Mononuclear cell (primary cell): ENCODE results near the gene SLC23A1. TPM values are rescaled to one million over a fixed set of nuclear protein-coding genes. Genes with fewer than 3 reads are reported as not detected.
"Not testable (repeated sequence)": the region's sequence is repeated elsewhere in the genome, so short reads cannot be mapped to it uniquely, and the experiment has no call there.

Experiments
- H3K27me3 ChIP-seq: 2 replicates; pipeline ENCODE4 v1.6.0; 2011; ENCODE audit warnings: low read length, control low read depth; ENCODE audit not compliant: insufficient read depth
- H3K4me1 ChIP-seq: 2 replicates; pipeline ENCODE4 v1.5.1; 2011; ENCODE audit warnings: mild to moderate bottlenecking, low read length, control low read depth; ENCODE audit not compliant: insufficient read depth
- H3K4me3 ChIP-seq: 2 replicates; pipeline ENCODE4 v1.5.1; 2011; ENCODE audit warnings: mild to moderate bottlenecking, low read length, moderate library complexity
- H3K9me3 ChIP-seq: 2 replicates; pipeline ENCODE4 v1.5.1; 2011; ENCODE audit warnings: low read depth, mild to moderate bottlenecking, control low read depth, low read length
- total RNA-seq: library from RNA; depleted of rRNA; stranded (reverse); fragments of >200 nt; gene quantifications from one replicate; pipeline ENCODE4 v1.2.3, GENCODE V29; 2012

The SLC23A1 gene
- total RNA-seq, 1 donor, result not detected

- H3K27me3 ChIP-seq, result no peaks in the 10 kb centered on the region
- peaks cover 85% of the 10 kb centered on the region for H3K4me1 ChIP-seq
- H3K9me3 ChIP-seq, result no peaks in the 10 kb centered on the region
- H3K4me3 ChIP-seq, result peak overlapping the region; percentile 9
Observed at GRCh38 chr5:139387611-139388197, 4.6 kb upstream of the SLC23A1 start.

GRCh38 chr5:139386956-139387355 lies 3.9 kb upstream of the SLC23A1 start:
- H3K4me1 ChIP-seq, result peaks cover 81% of the 10 kb centered on the region
- H3K27me3 ChIP-seq, H3K4me3 ChIP-seq, H3K9me3 ChIP-seq: not testable (repeated sequence)

- H3K27me3 ChIP-seq, result no peaks in the 10 kb centered on the region
- peaks cover 72% of the 10 kb centered on the region for H3K4me1 ChIP-seq
- no peaks in the 10 kb centered on the region for H3K9me3 ChIP-seq
- H3K4me3 ChIP-seq, result no peak overlapping the region
Observed at GRCh38 chr5:139386050-139386438, 2.9 kb upstream of the SLC23A1 start.

- Histone ChIP-seq H3K9me3 (no peaks in the 10 kb centered on the region), H3K4me1 (peaks cover 65% of the 10 kb centered on the region), H3K27me3 (no peaks in the 10 kb centered on the region), H3K4me3 (peak overlapping the region; percentile 25)
Observed at GRCh38 chr5:139385061-139386049, 2.3 kb upstream of the SLC23A1 start.

- Histone ChIP-seq H3K4me3 (peak overlapping the region; percentile 25), H3K9me3 (no peaks in the 10 kb centered on the region), H3K27me3 (no peaks in the 10 kb centered on the region), H3K4me1 (peaks cover 59% of the 10 kb centered on the region)
Observed at GRCh38 chr5:139384591-139385051, 1.5 kb upstream of the SLC23A1 start.

GRCh38 chr5:139383993-139384590 lies 995 bp upstream of the SLC23A1 start:
- peaks cover 54% of the 10 kb centered on the region for H3K4me1 ChIP-seq
- no peak overlapping the region for H3K4me3 ChIP-seq
- no peaks in the 10 kb centered on the region for H3K9me3 ChIP-seq
- no peaks in the 10 kb centered on the region for H3K27me3 ChIP-seq

- H3K27me3 ChIP-seq, result no peaks in the 10 kb centered on the region
- H3K4me1 ChIP-seq, result peaks cover 41% of the 10 kb centered on the region
- no peak overlapping the region for H3K4me3 ChIP-seq
- H3K9me3 ChIP-seq, result no peaks in the 10 kb centered on the region
Observed at GRCh38 chr5:139382807-139383206, 290 bp downstream of the SLC23A1 start.

- H3K9me3 ChIP-seq, result no peaks in the 10 kb centered on the region
- peaks cover 37% of the 10 kb centered on the region for H3K4me1 ChIP-seq
- no peaks in the 10 kb centered on the region for H3K27me3 ChIP-seq
- no peak overlapping the region for H3K4me3 ChIP-seq
Observed at GRCh38 chr5:139381837-139382761, 998 bp downstream of the SLC23A1 start.

- Histone ChIP-seq H3K27me3 (no peaks in the 10 kb centered on the region), H3K9me3 (no peaks in the 10 kb centered on the region), H3K4me1 (peaks cover 17% of the 10 kb centered on the region), H3K4me3 (no peak overlapping the region)
Observed at GRCh38 chr5:139379626-139380449, 3.3 kb downstream of the SLC23A1 start.

GRCh38 chr5:139378941-139379361 lies 4.1 kb downstream of the SLC23A1 start:
- no peaks in the 10 kb centered on the region for H3K9me3 ChIP-seq
- H3K27me3 ChIP-seq, result no peaks in the 10 kb centered on the region
- no peak overlapping the region for H3K4me3 ChIP-seq
- H3K4me1 ChIP-seq, result peaks cover 8% of the 10 kb centered on the region

GRCh38 chr5:139378101-139378825 lies 4.8 kb downstream of the SLC23A1 start:
- Histone ChIP-seq H3K9me3 (no peaks in the 10 kb centered on the region), H3K4me1 (peaks cover 4% of the 10 kb centered on the region), H3K27me3 (no peaks in the 10 kb centered on the region), H3K4me3 (no peak overlapping the region)

GRCh38 chr5:139377226-139377625 lies 5.9 kb downstream of the SLC23A1 start:
- H3K4me3 ChIP-seq, result no peak overlapping the region
- H3K27me3 ChIP-seq, result no peaks in the 10 kb centered on the region
- H3K9me3 ChIP-seq, result no peaks in the 10 kb centered on the region
- H3K4me1 ChIP-seq, result peaks cover 3% of the 10 kb centered on the region

GRCh38 chr5:139376364-139376763 lies 6.7 kb downstream of the SLC23A1 start:
- no peak overlapping the region for H3K4me3 ChIP-seq
- no peaks in the 10 kb centered on the region for H3K9me3 ChIP-seq
- H3K27me3 ChIP-seq, result no peaks in the 10 kb centered on the region
- H3K4me1 ChIP-seq, result no peaks in the 10 kb centered on the region
